Endothelial cell (in vitro differentiated cells): ENCODE data around the gene CACNA1D. TPM values are rescaled to one million over a fixed set of nuclear protein-coding genes. Genes with fewer than 3 reads are reported as not detected.

Source experiments
- DNase-seq: peaks from one replicate; pipeline ENCODE4 v3.0.0; 2021; ENCODE audit warnings: low spot score
- H3K27ac Mint-ChIP-seq: one replicate; pipeline ENCODE4 v1.8.0; 2021; ENCODE audit warnings: mixed read lengths, inconsistent platforms; ENCODE audit not compliant: unreplicated experiment
- H3K27me3 Mint-ChIP-seq: one replicate; pipeline ENCODE4 v1.8.0; 2021; ENCODE audit warnings: mild to moderate bottlenecking, moderate library complexity, mixed read lengths, inconsistent platforms; ENCODE audit not compliant: unreplicated experiment
- H3K36me3 Mint-ChIP-seq: one replicate; pipeline ENCODE4 v1.8.0; 2021; ENCODE audit warnings: mild to moderate bottlenecking, low read depth, mixed read lengths, inconsistent platforms; ENCODE audit not compliant: unreplicated experiment
- H3K4me1 Mint-ChIP-seq: one replicate; pipeline ENCODE4 v1.8.0; 2021; ENCODE audit warnings: mild to moderate bottlenecking, mixed read lengths, inconsistent platforms; ENCODE audit not compliant: unreplicated experiment
- H3K4me3 Mint-ChIP-seq: one replicate; pipeline ENCODE4 v1.8.0; 2021; ENCODE audit warnings: mild to moderate bottlenecking, mixed read lengths, inconsistent platforms; ENCODE audit not compliant: unreplicated experiment
- H3K9me3 Mint-ChIP-seq: one replicate; pipeline ENCODE4 v1.8.0; 2021; ENCODE audit warnings: mixed read lengths, inconsistent platforms; ENCODE audit not compliant: unreplicated experiment
- total RNA-seq: library from RNA; stranded (reverse); fragmentation: NEBNext Ultra II Directional; extraction: Animal tissue kit (Norgen Biotek cat#: 25700); gene quantifications from one replicate; pipeline ENCODE4 v1.2.1, GENCODE V29; 2021; ENCODE audit not compliant: unreplicated experiment
- TF ChIP-seq, protein P1 (sequence below): fragments of 200-600 bp; sonication (generic); IDR thresholded peaks from one replicate; pipeline ENCODE4 v1.5.0; 2021; ENCODE audit warnings: antibody characterized with exemption; ENCODE audit not compliant: unreplicated experiment

Gene CACNA1D
- total RNA-seq, 1 donor from 2014 or later = 208 TPM

DNA sequence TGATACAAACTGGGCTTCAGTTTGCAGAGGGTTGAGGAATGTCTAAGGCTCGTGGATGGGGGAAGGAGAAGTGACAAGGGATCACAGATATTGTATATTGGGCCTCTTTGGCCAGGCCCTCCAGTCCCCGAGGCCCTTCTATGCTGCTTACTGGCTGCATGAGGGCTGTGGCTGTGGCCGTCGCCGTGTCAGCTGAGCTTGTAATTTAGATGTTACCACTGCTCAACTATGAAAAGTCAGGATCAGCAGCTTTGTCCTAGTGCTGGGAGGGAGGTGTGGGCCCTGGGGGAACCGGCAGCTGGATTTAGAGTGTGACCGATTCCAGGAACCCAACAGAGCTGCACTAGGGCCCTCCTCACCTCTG, 51.6 kb downstream of the CACNA1D start:
- Mint-ChIP-seq H3K9me3 (no peaks in the 10 kb centered on the region), H3K27me3 (no peaks in the 10 kb centered on the region), H3K4me1 (no peaks in the 10 kb centered on the region), H3K4me3 (no peak overlapping the region), H3K27ac (no peak overlapping the region), H3K36me3 (no peaks in the 10 kb centered on the region)
- TF ChIP-seq, protein P1, sequence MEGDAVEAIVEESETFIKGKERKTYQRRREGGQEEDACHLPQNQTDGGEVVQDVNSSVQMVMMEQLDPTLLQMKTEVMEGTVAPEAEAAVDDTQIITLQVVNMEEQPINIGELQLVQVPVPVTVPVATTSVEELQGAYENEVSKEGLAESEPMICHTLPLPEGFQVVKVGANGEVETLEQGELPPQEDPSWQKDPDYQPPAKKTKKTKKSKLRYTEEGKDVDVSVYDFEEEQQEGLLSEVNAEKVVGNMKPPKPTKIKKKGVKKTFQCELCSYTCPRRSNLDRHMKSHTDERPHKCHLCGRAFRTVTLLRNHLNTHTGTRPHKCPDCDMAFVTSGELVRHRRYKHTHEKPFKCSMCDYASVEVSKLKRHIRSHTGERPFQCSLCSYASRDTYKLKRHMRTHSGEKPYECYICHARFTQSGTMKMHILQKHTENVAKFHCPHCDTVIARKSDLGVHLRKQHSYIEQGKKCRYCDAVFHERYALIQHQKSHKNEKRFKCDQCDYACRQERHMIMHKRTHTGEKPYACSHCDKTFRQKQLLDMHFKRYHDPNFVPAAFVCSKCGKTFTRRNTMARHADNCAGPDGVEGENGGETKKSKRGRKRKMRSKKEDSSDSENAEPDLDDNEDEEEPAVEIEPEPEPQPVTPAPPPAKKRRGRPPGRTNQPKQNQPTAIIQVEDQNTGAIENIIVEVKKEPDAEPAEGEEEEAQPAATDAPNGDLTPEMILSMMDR = no peak
- no peak for DNase-seq

DNA sequence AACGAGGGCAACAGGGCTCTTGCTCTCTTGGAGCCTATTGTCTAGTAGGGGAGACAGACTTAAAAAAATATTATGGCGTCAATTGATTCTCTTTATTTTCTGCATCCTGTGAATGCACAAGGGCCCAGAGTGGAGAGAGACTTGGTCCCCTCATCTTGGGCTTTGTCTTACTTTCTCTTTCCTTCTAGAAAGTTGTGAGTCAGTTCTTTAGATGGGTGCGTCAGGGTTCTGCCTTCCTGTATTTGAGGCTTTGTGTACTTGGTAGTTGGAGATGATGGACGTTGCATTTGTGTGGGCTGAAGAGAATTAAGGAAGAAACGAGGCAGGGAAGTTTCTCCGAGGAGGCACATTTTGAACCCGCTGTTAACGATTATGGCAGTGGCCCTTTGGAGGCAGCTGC, 52.9 kb downstream of the CACNA1D start:
- no peaks in the 10 kb centered on the region for H3K36me3 Mint-ChIP-seq
- no peak overlapping the region for H3K4me3 Mint-ChIP-seq
- H3K27me3 Mint-ChIP-seq = no peaks in the 10 kb centered on the region
- DNase-seq = no peak
- no peaks in the 10 kb centered on the region for H3K9me3 Mint-ChIP-seq
- H3K4me1 Mint-ChIP-seq = no peaks in the 10 kb centered on the region
- H3K27ac Mint-ChIP-seq = no peak overlapping the region
- TF ChIP-seq, protein P1 = no peak

DNA sequence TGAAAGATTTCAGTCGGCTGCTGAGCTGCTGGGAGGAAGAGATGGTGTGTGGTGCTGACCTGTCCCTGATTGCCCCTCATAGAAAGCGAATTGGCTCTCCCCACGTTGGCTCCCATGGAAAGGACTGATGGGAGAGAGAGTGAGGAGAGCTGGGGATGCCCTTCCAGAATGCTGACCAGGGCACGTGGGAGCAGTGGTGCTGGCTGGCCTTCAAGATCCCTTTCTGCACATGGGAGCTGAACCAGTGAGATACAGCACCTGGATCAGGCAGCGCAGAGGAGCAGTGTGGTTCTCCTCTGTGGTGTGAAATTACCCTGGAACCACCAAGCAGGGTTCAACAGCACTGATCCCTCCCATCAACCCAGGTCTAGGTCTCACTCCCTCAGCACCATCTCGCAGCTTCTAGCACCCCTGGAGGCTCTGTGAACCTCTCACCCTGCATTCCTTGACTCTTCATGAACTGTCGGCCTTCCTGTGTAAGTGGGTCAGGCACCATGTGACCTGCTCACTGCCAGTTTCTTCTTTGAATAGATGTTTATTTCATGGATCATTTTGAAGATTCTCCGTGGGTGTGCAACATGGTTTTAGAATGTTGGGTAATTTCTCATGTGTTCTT, 55.7 kb downstream of the CACNA1D start:
- no peaks in the 10 kb centered on the region for H3K9me3 Mint-ChIP-seq
- DNase-seq = no peak
- TF ChIP-seq, protein P1 = no peak
- H3K27me3 Mint-ChIP-seq = peaks cover 2% of the 10 kb centered on the region
- no peak overlapping the region for H3K4me3 Mint-ChIP-seq
- H3K4me1 Mint-ChIP-seq = peaks cover 2% of the 10 kb centered on the region
- H3K27ac Mint-ChIP-seq = no peak overlapping the region
- H3K36me3 Mint-ChIP-seq = no peaks in the 10 kb centered on the region

DNA sequence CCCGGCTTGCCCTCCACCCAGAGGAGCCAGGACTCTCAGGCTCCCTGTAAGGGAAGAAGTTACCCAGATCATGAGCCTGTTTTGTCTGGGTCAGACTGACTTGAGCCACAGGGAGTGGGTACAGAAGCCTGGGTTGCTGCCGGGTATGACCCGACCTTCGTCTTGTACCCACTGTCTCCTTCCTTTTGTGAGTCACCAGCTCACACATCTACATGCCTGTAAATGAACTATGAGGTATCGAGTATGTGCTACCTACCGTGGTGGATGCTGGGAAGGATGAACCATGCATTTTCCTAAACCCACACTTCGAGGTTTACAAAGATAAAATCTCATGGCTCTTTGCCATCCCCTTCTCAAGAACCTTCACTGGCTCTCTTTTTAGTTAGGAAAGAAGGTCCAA, 56.9 kb downstream of the CACNA1D start:
- Mint-ChIP-seq H3K36me3 (no peaks in the 10 kb centered on the region), H3K27ac (no peak overlapping the region), H3K27me3 (peaks cover 2% of the 10 kb centered on the region), H3K4me1 (peaks cover 2% of the 10 kb centered on the region), H3K4me3 (no peak overlapping the region), H3K9me3 (no peaks in the 10 kb centered on the region)
- TF ChIP-seq, protein P1 = no peak
- DNase-seq = no peak

DNA sequence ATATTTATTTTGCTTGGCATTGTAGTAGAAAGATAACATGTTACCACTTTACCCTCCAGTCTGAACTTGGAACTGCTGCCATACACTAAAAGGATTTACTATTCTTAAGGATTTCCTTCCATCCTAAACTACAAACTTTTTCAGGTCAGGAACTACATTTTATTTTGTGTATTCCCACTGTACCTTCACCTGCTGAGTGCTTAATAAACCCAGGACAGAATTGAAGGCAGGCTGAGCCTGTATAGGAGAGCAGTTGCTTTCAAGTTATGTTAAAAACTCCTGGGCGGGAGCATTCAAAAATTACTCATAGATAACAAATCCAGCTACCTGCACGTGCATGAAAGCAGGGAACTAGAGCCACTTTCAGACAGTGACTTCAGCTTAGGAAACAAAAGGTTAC, 58.3 kb downstream of the CACNA1D start:
- Mint-ChIP-seq H3K27ac (no peak overlapping the region), H3K4me3 (no peak overlapping the region), H3K9me3 (no peaks in the 10 kb centered on the region), H3K27me3 (peaks cover 2% of the 10 kb centered on the region), H3K4me1 (peaks cover 2% of the 10 kb centered on the region), H3K36me3 (no peaks in the 10 kb centered on the region)
- TF ChIP-seq, protein P1 = no peak
- DNase-seq = no peak
